NB4 (cell line): ENCODE results near the gene INPP5A.

ENCODE experiments used
- DNase-seq: peaks from one replicate; pipeline ENCODE4 v3.0.0; 2010; ENCODE audit warnings: low read depth
- H3K4me3 ChIP-seq: one replicate; pipeline ENCODE4 v1.5.1; 2011; ENCODE audit warnings: mild to moderate bottlenecking, low read depth, low read length, moderate library complexity
- MYC ChIP-seq: IDR thresholded peaks from 2 replicates; pipeline ENCODE4 v1.6.1; 2011; ENCODE audit warnings: low read depth, low read length
- POLR2A ChIP-seq: IDR thresholded peaks from 2 replicates; pipeline ENCODE4 v1.6.1; 2011; ENCODE audit warnings: mild to moderate bottlenecking; ENCODE audit not compliant: insufficient read length; ENCODE audit errors: extremely low read depth
- TF ChIP-seq, protein P1 (sequence below): IDR thresholded peaks from 2 replicates; pipeline ENCODE4 v1.6.1; 2011; ENCODE audit warnings: low read depth, low read length
- TF ChIP-seq, protein P2 (sequence below): IDR thresholded peaks from one replicate; pipeline ENCODE4 v1.5.1; 2012; ENCODE audit warnings: low read depth, low read length

INPP5A gene

DNA sequence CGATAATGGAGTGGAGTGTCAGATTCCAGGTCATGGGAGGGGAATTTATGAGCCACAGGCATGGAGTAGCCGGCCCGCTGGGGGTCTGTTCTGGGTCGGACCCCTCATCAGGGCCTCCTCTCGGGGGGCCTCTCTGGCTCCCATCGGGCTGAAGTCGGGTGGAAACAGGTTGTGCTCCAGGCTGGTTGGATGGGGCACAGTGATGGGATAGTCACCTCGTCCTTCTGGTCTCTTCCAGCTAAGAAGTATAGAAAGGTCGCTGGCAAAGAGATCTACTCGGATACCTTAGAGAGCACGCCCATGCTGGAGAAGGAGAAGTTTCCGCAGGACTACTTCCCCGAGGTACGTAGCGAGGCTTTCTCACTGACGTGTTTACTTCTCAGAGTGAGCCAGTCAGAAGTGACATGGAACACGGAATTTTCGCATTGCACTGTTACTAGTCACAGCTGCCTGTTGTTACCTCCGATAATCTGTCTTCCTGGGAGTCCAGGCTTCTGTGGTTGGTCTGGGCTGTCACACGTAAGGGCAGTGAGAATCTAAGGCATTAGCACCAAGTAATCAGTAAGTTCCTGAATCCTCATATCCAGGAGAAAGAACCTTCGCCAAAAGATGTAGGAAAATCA is 160.1 kb downstream of the INPP5A start:
- DNase-seq, result no peak
- no peak overlapping the region for H3K4me3 ChIP-seq
- TF ChIP-seq, protein P1, sequence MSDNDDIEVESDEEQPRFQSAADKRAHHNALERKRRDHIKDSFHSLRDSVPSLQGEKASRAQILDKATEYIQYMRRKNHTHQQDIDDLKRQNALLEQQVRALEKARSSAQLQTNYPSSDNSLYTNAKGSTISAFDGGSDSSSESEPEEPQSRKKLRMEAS, result no peak
- no peak for TF ChIP-seq POLR2A
- TF ChIP-seq, protein P2, sequence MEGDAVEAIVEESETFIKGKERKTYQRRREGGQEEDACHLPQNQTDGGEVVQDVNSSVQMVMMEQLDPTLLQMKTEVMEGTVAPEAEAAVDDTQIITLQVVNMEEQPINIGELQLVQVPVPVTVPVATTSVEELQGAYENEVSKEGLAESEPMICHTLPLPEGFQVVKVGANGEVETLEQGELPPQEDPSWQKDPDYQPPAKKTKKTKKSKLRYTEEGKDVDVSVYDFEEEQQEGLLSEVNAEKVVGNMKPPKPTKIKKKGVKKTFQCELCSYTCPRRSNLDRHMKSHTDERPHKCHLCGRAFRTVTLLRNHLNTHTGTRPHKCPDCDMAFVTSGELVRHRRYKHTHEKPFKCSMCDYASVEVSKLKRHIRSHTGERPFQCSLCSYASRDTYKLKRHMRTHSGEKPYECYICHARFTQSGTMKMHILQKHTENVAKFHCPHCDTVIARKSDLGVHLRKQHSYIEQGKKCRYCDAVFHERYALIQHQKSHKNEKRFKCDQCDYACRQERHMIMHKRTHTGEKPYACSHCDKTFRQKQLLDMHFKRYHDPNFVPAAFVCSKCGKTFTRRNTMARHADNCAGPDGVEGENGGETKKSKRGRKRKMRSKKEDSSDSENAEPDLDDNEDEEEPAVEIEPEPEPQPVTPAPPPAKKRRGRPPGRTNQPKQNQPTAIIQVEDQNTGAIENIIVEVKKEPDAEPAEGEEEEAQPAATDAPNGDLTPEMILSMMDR, result no peak
- no peak for TF ChIP-seq MYC

DNA sequence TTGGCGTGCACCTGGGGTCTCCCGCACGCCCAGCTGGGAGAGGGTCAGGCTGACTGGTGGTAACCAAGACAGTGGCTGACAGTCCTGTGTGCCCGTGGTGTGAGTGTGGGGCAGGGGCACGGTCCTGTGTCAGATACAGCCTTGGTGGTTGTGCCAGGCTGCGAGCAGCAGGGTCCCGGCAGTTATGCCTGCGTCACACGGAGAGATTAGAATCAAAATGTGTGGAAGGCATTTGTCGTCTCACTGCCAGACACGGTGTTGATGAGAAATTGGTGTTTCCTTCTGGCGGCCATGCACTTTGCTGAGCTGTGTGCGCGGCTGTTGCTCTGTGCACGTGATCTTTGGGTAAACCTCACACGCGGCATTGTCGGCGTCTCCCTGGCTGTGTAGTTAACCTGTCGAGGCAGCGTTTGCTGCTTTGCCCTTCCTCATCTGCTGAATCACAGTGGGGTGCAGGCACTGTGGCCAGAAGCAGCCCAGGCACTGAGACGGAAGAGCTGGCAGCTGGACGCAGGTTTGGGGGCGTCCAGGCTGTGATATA is 160.7 kb downstream of the INPP5A start:
- TF ChIP-seq, protein P1, result no peak
- TF ChIP-seq MYC (no peak), POLR2A (no peak)
- TF ChIP-seq, protein P2, result no peak
- DNase-seq, result no peak
- H3K4me3 ChIP-seq, result no peak overlapping the region

DNA sequence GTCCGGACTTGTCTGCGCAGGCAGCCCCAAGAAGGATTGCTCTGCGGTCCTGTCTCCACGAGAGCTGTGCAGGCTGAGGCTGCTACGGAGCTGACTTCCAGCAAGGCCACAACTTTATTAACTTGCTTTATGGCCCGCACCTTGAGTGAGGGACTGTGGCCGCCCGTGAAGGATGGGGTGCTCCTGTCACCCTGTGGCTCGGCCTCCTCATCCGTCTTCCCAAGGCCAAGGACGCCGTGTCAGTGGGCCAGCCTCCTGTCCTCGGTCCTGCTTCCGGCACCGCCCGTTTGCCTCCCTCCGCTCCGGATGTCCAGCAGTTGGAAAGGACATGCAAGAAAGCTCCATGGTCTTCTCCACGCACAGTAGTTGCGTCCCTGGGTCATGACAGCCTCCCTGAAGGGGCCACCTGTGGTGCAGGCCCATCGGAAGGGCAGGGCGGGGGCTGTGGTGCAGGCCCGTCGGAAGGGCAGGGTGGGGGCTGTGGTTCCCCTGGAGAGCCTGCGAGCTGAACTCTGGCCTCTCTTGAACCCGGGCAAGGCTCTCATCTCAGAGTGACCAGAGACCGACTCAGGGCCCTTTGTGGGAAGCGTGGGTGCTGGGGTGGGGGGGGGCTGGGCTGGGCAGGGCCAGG is 161.3 kb downstream of the INPP5A start:
- H3K4me3 ChIP-seq, result no peak overlapping the region
- TF ChIP-seq MYC, result no peak
- TF ChIP-seq, protein P1, result no peak
- TF ChIP-seq POLR2A, result no peak
- TF ChIP-seq, protein P2, result no peak
- no peak for DNase-seq

DNA sequence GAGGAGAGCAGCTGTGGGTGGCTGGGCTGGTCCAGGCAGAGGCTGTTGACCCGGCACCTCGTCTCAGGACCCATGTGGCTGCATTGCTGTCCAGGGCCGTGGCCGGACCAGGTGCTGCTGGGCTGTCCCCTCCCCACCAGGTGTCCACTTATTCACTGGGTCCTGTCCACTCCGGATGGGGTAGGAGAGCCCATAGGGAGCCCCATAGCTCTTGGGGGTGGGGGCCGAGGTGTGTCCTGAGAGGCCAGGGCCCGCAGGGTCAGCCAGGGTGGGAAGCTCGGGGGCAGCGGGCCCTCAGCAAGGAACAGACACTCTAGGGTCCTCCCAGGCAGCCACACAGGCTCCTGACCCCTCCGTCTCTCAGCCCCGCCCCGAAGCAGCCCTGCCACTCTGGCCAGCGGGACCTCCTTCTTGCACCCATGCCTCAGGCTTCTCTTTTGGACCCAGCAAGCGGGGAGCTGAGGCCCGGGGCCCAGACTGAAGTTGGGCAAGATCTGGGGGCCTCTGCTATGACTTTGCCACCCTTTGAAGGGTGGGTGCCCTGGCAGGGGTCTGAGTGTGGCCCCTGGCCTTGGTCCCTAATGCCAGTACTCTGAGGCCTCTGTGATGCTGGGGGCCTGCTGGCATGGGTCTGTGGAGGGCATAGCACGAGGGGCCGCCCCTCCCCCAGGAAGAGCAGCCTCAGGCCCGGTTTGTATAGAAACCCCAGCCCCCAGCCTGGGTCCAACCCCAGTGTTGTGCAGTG is 162.0 kb downstream of the INPP5A start:
- no peak overlapping the region for H3K4me3 ChIP-seq
- TF ChIP-seq, protein P2, result no peak
- DNase-seq, result no peak

DNA sequence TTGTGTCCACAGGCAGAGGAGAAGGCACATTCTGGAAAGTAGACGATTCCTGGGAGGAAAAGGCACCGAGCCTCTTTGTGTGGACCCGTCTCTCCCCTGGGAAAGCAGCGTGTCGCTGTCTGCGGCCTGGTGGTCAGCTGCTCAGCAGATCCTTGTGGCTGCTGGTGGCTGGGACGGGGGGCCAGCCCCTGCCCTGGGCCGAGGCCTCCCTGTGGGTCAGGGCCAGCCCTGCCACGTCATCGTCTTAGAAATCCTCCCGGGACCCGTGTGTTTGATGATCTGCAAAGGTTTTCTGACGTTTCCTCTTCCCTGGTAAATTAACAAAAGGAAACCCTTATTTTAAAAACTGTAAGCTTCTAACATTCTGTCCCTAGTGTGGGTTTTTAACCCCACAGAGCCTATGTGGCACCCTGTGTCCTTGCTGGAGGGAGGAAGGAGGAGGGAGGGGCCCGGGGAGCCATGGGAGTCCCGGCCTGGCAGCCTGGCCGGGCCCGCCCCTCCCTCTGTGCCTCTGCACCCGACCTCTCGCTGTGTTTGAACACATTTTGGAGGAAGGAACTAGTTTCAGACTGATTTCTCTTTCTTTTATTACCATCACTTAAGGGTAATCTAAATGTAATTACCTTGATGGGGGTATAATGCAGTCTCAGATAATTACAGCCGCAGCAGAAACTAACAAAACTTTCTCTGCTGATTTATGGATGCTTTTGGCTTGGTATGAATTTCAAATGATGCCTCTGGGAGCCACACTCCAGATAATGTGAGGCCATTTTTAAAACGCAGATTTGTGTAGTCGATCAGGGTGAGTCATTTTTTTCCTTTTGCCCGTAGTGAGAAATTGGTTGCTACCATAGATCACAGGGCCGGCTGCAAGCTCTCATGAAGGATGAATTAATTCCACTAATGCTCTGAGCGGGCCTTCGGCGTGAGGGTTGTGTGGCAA is 162.8 kb downstream of the INPP5A start:
- DNase-seq, result no peak
- TF ChIP-seq, protein P2, result no peak
- TF ChIP-seq POLR2A (no peak), MYC (no peak)
- TF ChIP-seq, protein P1, result no peak
- no peak overlapping the region for H3K4me3 ChIP-seq
